GM18951 (cell line): ENCODE results near the gene CD2.

Source experiments
- POLR2A ChIP-seq: IDR thresholded peaks from 4 replicates; pipeline ENCODE4 v1.6.1; 2011; ENCODE audit warnings: mild to moderate bottlenecking; ENCODE audit not compliant: insufficient read length, insufficient read depth; ENCODE audit errors: extremely low read depth
- in situ Hi-C: fragments of 300-500 bp; cut with MboI; formaldehyde crosslinking; loops from one replicate; pipeline ENCODE4 v1.12.0; 2022; ENCODE audit warnings: low sequenced_read_pairs, mixed read lengths, inconsistent platforms; ENCODE audit not compliant: unreplicated experiment

Gene CD2

DNA sequence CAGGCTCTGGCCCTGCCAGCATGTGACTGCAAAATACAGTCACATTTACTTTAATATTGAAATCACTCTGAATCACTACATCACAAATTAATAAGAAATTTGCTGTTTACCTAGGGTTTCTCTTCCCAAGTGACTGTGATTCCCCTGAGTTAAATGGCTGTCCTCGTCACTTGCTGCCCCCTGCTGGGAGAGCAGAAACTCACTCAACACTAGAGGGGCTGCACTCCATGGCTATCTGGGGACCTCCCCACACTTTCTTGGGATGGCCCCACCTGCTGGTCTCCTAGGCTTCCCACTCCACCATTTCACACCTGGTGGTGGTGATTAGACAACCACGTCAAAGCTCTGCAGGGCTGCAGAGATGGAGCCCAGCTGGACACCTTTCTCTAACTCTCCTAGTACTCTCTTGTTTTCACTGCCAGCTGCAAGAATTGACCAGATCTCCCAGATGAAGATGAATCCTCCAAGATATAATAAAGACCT lies 63.4 kb downstream of the CD2 start:
- TF ChIP-seq POLR2A: no peak
- in situ Hi-C loops: loop anchor here (5.0 kb wide), 1 partner anchor 85 kb away; no protein-coding TSS in a partner anchor
